ENCODE results near the gene AGBL4. TPM values are rescaled to one million over a fixed set of nuclear protein-coding genes. Genes with fewer than 3 reads are reported as not detected.

The AGBL4 gene
- total RNA-seq, 1 donor from 2014 or later, result not detected

- Mint-ChIP-seq H3K4me1 (ENCODE audit: unreplicated experiment) (no peaks in the 10 kb centered on the region), H3K36me3 (ENCODE audit: unreplicated experiment) (no peaks in the 10 kb centered on the region), H3K27me3 (ENCODE audit: unreplicated experiment) (no peaks in the 10 kb centered on the region), H3K9me3 (ENCODE audit: unreplicated experiment) (peaks cover 49% of the 10 kb centered on the region), H3K27ac (ENCODE audit: unreplicated experiment) (no peak overlapping the region), H3K4me3 (ENCODE audit: unreplicated experiment) (no peak overlapping the region)
- TF ChIP-seq CTCF (IDR thresholded peaks at IDR 0.05), result no peak
- no peak for DNase-seq (ENCODE audit: extremely low spot score, unreplicated experiment)
Observed at GRCh38 chr1:49597436-49597835, 426.3 kb downstream of the AGBL4 start.

GRCh38 chr1:49576327-49576901 is 447.3 kb downstream of the AGBL4 start:
- H3K27me3 Mint-ChIP-seq (ENCODE audit: unreplicated experiment), result no peaks in the 10 kb centered on the region
- peaks cover 60% of the 10 kb centered on the region for H3K9me3 Mint-ChIP-seq (ENCODE audit: unreplicated experiment)
- TF ChIP-seq CTCF (IDR thresholded peaks at IDR 0.05), result no peak
- H3K4me1 Mint-ChIP-seq (ENCODE audit: unreplicated experiment), result no peaks in the 10 kb centered on the region
- no peaks in the 10 kb centered on the region for H3K36me3 Mint-ChIP-seq (ENCODE audit: unreplicated experiment)
- no peak for DNase-seq (ENCODE audit: extremely low spot score, unreplicated experiment)
- H3K4me3 Mint-ChIP-seq (ENCODE audit: unreplicated experiment), result no peak overlapping the region
- no peak overlapping the region for H3K27ac Mint-ChIP-seq (ENCODE audit: unreplicated experiment)

- Mint-ChIP-seq H3K9me3 (ENCODE audit: unreplicated experiment) (peaks cover 43% of the 10 kb centered on the region), H3K4me1 (ENCODE audit: unreplicated experiment) (no peaks in the 10 kb centered on the region), H3K27ac (ENCODE audit: unreplicated experiment) (no peak overlapping the region), H3K36me3 (ENCODE audit: unreplicated experiment) (no peaks in the 10 kb centered on the region), H3K27me3 (ENCODE audit: unreplicated experiment) (no peaks in the 10 kb centered on the region), H3K4me3 (ENCODE audit: unreplicated experiment) (no peak overlapping the region)
- DNase-seq (ENCODE audit: extremely low spot score, unreplicated experiment), result no peak
- TF ChIP-seq CTCF (IDR thresholded peaks at IDR 0.05), result no peak
Observed at GRCh38 chr1:49556676-49557234, 467.0 kb downstream of the AGBL4 start.

- H3K4me1 Mint-ChIP-seq (ENCODE audit: unreplicated experiment), result no peaks in the 10 kb centered on the region
- H3K27me3 Mint-ChIP-seq (ENCODE audit: unreplicated experiment), result no peaks in the 10 kb centered on the region
- no peaks in the 10 kb centered on the region for H3K36me3 Mint-ChIP-seq (ENCODE audit: unreplicated experiment)
- no peak for DNase-seq (ENCODE audit: extremely low spot score, unreplicated experiment)
- no peak overlapping the region for H3K27ac Mint-ChIP-seq (ENCODE audit: unreplicated experiment)
- peaks cover 59% of the 10 kb centered on the region for H3K9me3 Mint-ChIP-seq (ENCODE audit: unreplicated experiment)
- H3K4me3 Mint-ChIP-seq (ENCODE audit: unreplicated experiment), result no peak overlapping the region
- no peak for TF ChIP-seq CTCF (IDR thresholded peaks at IDR 0.05)
Observed at GRCh38 chr1:49552101-49552500, 471.7 kb downstream of the AGBL4 start.

GRCh38 chr1:49544615-49545014 is 479.1 kb downstream of the AGBL4 start:
- no peaks in the 10 kb centered on the region for H3K4me1 Mint-ChIP-seq (ENCODE audit: unreplicated experiment)
- H3K36me3 Mint-ChIP-seq (ENCODE audit: unreplicated experiment), result no peaks in the 10 kb centered on the region
- TF ChIP-seq CTCF (IDR thresholded peaks at IDR 0.05), result no peak
- H3K27ac Mint-ChIP-seq (ENCODE audit: unreplicated experiment), result no peak overlapping the region
- no peak for DNase-seq (ENCODE audit: extremely low spot score, unreplicated experiment)
- H3K9me3 Mint-ChIP-seq (ENCODE audit: unreplicated experiment), result peaks cover 62% of the 10 kb centered on the region
- no peak overlapping the region for H3K4me3 Mint-ChIP-seq (ENCODE audit: unreplicated experiment)
- H3K27me3 Mint-ChIP-seq (ENCODE audit: unreplicated experiment), result no peaks in the 10 kb centered on the region

All from osteocyte (in vitro differentiated cells).